Ovary (tissue), 3 donors: ENCODE results near the gene FGF5.

ENCODE experiments used
- CTCF ChIP-seq, 3 donors: fragments of 450-650 bp in 2 of 3; fragments of 200-600 bp in 1 of 3; IDR thresholded peaks; one replicate each; pipeline versions ENCODE4 v1.5.1 to v1.8.0; 2016 to 2022; ENCODE audit warnings: antibody characterized with exemption in 3 of 3, mild to moderate bottlenecking in 1 of 3
- POLR2A ChIP-seq: fragments of 450-650 bp; IDR thresholded peaks from one replicate; pipeline ENCODE4 v1.6.1; 2017; ENCODE audit warnings: antibody characterized with exemption, mild to moderate bottlenecking, moderate library complexity
- donor health status: DM: no; HTN: no; CAD: no.

GRCh38 chr4:80235451-80235850 is 31.0 kb upstream of the FGF5 start:
- TF ChIP-seq CTCF (IDR thresholded peaks at IDR 0.05) = no peak
- TF ChIP-seq POLR2A = no peak
